ENCODE results near the gene CHID1. TPM values are rescaled to one million over a fixed set of nuclear protein-coding genes. Genes with fewer than 3 reads are reported as not detected.
A peak's percentile ranks its signal among the peaks of the same experiment; 100 is the strongest.

The CHID1 gene
- polyA plus RNA-seq, 1 donor from 2014 or later, result 51.2 TPM

DNA sequence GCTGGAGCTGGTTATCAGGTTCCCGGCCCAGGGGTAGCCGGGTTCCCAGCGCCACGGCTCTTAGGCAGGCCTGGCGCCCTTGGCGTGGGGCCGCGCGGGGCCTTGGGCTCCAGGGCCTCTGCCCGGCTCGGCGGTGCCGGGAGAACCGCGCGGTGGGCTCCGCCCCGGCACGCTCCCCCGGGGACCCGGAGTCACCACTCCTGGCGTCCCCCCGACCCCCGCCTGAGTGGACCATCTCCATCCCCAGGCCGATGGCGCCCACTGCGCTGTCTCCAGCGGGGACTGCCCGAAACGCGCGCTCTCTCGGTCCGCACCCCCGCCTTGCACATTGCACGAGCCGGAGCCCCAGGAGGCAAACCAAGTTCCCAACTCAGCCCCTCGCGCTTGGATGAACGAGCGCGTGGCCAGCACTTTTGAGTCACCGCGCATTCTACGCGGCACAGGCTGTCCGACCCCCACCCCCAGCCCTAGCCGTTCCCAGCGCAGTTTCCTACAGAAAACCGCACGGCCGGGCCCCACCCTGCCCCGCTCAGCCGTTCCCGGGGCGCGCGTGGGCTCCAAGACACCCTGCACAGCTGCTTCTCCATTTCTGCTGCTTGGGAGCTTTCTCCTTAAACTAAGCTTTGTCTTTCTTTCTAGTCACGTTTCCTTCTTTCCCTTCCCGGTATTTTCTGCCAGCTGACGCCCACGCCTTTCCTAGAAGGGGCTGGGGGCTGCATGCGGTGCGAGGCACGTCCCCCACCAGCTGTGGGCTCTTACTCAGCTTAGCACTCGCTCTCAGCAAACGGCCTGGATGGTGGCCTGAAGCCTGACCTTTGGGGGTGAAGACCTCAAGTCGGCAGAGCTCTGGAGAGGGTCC is 650 bp upstream of the CHID1 start:
- Histone ChIP-seq H3K9me2 (ENCODE audit: insufficient read depth, low read length) (no peaks in the 10 kb centered on the region), H3K36me3 (ENCODE audit: insufficient read depth, low read length) (no peaks in the 10 kb centered on the region), H3F3A (ENCODE audit: insufficient read depth, low read length, poor library complexity, severe bottlenecking) (no peaks in the 10 kb centered on the region), H2AFZ (ENCODE audit: low read depth, low read length) (peak overlapping the region; percentile 60), H3K9ac (ENCODE audit: low read length) (peak overlapping the region; percentile 87), H3K79me2 (replicated peaks; ENCODE audit: insufficient read depth, low read length) (peaks cover 11% of the 10 kb centered on the region), H3K27me3 (ENCODE audit: insufficient read depth, low read depth, low read length) (no peaks in the 10 kb centered on the region), H3K27ac (ENCODE audit: low read length) (peak overlapping the region; percentile 52), H3K4me3 (ENCODE audit: low read length) (peak overlapping the region; percentile 96), H3K4me2 (ENCODE audit: low read length) (peak overlapping the region; percentile 65), H3K9me3 (ENCODE audit: low read length) (no peaks in the 10 kb centered on the region), H4K20me1 (ENCODE audit: insufficient read depth) (no peaks in the 10 kb centered on the region)
- TF ChIP-seq, protein P1, sequence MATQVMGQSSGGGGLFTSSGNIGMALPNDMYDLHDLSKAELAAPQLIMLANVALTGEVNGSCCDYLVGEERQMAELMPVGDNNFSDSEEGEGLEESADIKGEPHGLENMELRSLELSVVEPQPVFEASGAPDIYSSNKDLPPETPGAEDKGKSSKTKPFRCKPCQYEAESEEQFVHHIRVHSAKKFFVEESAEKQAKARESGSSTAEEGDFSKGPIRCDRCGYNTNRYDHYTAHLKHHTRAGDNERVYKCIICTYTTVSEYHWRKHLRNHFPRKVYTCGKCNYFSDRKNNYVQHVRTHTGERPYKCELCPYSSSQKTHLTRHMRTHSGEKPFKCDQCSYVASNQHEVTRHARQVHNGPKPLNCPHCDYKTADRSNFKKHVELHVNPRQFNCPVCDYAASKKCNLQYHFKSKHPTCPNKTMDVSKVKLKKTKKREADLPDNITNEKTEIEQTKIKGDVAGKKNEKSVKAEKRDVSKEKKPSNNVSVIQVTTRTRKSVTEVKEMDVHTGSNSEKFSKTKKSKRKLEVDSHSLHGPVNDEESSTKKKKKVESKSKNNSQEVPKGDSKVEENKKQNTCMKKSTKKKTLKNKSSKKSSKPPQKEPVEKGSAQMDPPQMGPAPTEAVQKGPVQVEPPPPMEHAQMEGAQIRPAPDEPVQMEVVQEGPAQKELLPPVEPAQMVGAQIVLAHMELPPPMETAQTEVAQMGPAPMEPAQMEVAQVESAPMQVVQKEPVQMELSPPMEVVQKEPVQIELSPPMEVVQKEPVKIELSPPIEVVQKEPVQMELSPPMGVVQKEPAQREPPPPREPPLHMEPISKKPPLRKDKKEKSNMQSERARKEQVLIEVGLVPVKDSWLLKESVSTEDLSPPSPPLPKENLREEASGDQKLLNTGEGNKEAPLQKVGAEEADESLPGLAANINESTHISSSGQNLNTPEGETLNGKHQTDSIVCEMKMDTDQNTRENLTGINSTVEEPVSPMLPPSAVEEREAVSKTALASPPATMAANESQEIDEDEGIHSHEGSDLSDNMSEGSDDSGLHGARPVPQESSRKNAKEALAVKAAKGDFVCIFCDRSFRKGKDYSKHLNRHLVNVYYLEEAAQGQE (IDR thresholded peaks at IDR 0.05; ENCODE audit: borderline replicate concordance), result no peak
- TF ChIP-seq MXI1 (conservative IDR thresholded peaks at IDR 0.05; ENCODE audit: poor library complexity, severe bottlenecking) (no peak), TAF1 (IDR thresholded peaks at IDR 0.05; ENCODE audit: low read depth) (no peak), EZH2 (IDR thresholded peaks at IDR 0.05; ENCODE audit: borderline replicate concordance, insufficient read depth, low read length, poor library complexity, severe bottlenecking) (no peak), POLR2AphosphoS5 (IDR thresholded peaks at IDR 0.05) (no peak), SMC3 (conservative IDR thresholded peaks at IDR 0.05; ENCODE audit: poor library complexity) (no peak), RAD21 (conservative IDR thresholded peaks at IDR 0.05) (no peak), EP300 (conservative IDR thresholded peaks at IDR 0.05; ENCODE audit: poor library complexity, severe bottlenecking) (no peak)
- TF ChIP-seq, protein P2, sequence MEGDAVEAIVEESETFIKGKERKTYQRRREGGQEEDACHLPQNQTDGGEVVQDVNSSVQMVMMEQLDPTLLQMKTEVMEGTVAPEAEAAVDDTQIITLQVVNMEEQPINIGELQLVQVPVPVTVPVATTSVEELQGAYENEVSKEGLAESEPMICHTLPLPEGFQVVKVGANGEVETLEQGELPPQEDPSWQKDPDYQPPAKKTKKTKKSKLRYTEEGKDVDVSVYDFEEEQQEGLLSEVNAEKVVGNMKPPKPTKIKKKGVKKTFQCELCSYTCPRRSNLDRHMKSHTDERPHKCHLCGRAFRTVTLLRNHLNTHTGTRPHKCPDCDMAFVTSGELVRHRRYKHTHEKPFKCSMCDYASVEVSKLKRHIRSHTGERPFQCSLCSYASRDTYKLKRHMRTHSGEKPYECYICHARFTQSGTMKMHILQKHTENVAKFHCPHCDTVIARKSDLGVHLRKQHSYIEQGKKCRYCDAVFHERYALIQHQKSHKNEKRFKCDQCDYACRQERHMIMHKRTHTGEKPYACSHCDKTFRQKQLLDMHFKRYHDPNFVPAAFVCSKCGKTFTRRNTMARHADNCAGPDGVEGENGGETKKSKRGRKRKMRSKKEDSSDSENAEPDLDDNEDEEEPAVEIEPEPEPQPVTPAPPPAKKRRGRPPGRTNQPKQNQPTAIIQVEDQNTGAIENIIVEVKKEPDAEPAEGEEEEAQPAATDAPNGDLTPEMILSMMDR (IDR thresholded peaks at IDR 0.05; ENCODE audit: poor library complexity, severe bottlenecking), result no peak

DNA sequence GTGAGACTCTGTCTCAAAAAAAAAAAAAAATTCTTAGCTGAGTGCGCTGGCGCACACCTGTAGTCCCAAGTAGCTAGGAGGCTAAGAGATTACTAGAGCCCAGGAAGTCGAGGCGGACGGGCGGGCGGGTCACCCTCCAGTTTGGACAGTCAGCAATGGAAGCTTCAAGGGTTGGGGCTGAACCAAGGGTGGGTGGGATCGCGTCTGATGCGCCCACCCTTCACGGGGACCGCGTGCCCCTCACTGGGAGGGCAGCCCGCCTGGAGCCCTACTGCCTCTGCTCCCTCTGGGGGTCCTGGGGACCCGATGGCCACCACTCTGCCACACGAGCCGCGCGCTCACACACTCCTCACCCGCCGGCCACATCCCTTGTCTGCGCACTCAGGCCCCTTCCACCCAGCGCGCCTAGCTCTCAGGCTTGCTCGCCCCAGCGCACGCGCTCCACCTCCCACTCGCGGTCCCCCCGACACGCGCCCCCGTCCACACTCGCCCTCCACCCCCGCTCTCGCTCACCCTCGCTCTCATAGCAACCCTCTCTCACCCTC is 494 bp downstream of the CHID1 start:
- TF ChIP-seq EZH2 (IDR thresholded peaks at IDR 0.05; ENCODE audit: borderline replicate concordance, insufficient read depth, low read length, poor library complexity, severe bottlenecking) (no peak), POLR2AphosphoS5 (IDR thresholded peaks at IDR 0.05) (no peak), MXI1 (conservative IDR thresholded peaks at IDR 0.05; ENCODE audit: poor library complexity, severe bottlenecking) (no peak)
- TF ChIP-seq, protein P2 (IDR thresholded peaks at IDR 0.05; ENCODE audit: poor library complexity, severe bottlenecking), result no peak
- TF ChIP-seq, protein P1 (IDR thresholded peaks at IDR 0.05; ENCODE audit: borderline replicate concordance), result no peak
- no peaks in the 10 kb centered on the region for H3K36me3 ChIP-seq (ENCODE audit: insufficient read depth, low read length)
- peak overlapping the region; percentile 87 for H3K9ac ChIP-seq (ENCODE audit: low read length)
- peaks cover 11% of the 10 kb centered on the region for H3K79me2 ChIP-seq (replicated peaks; ENCODE audit: insufficient read depth, low read length)
- peak overlapping the region; percentile 48 for H2AFZ ChIP-seq (ENCODE audit: low read depth, low read length)
- H3K4me3 ChIP-seq (ENCODE audit: low read length), result peak overlapping the region; percentile 96
- peak overlapping the region; percentile 62 for H3K4me2 ChIP-seq (ENCODE audit: low read length)
- H3F3A ChIP-seq (ENCODE audit: insufficient read depth, low read length, poor library complexity, severe bottlenecking), result no peaks in the 10 kb centered on the region
- no peaks in the 10 kb centered on the region for H3K9me3 ChIP-seq (ENCODE audit: low read length)
- H3K9me2 ChIP-seq (ENCODE audit: insufficient read depth, low read length), result no peaks in the 10 kb centered on the region
- peak overlapping the region; percentile 64 for H3K27ac ChIP-seq (ENCODE audit: low read length)
- H4K20me1 ChIP-seq (ENCODE audit: insufficient read depth), result no peaks in the 10 kb centered on the region
- no peaks in the 10 kb centered on the region for H3K27me3 ChIP-seq (ENCODE audit: insufficient read depth, low read depth, low read length)

All from neural cell (in vitro differentiated cells).